HepG2 (cell line): ENCODE data around the gene SRSF3. TPM values are rescaled to one million over a fixed set of nuclear protein-coding genes. Genes with fewer than 3 reads are reported as not detected.

ENCODE experiments used
- BCLAF1 ChIP-seq: fragments of 450-650 bp; IDR thresholded peaks from 2 replicates; pipeline ENCODE4 v1.6.1; 2017; ENCODE audit warnings: mild to moderate bottlenecking
- BORCS8-MEF2B ChIP-seq: sonication (generic); formaldehyde crosslinking; IDR thresholded peaks from 2 replicates; pipeline ENCODE4 v1.8.0; 2022; ENCODE audit warnings: mild to moderate bottlenecking, missing genetic modification reagents
- CBX2 ChIP-seq, 2 experiments: fragments of 200-600 bp in 1 of 2; sonication (generic); formaldehyde crosslinking in 1 of 2; IDR thresholded peaks; 2 replicates each; pipeline versions ENCODE4 v1.7.0 to v1.8.1; 2018 to 2022; ENCODE audit warnings: low read depth in 2 of 2, low read length in 1 of 2, mild to moderate bottlenecking in 1 of 2, missing genetic modification reagents in 1 of 2
- CENPBD1 ChIP-seq: sonication (generic); formaldehyde crosslinking; IDR thresholded peaks from 2 replicates; pipeline ENCODE4 v1.8.0; 2022; ENCODE audit warnings: missing genetic modification reagents, low read depth, mild to moderate bottlenecking, borderline replicate concordance
- ISL2 ChIP-seq: sonication (generic); formaldehyde crosslinking; IDR thresholded peaks from 2 replicates; pipeline ENCODE4 v1.5.0; 2020; ENCODE audit warnings: missing genetic modification reagents
- ONECUT2 ChIP-seq: sonication (generic); formaldehyde crosslinking; IDR thresholded peaks from 2 replicates; pipeline ENCODE4 v1.4.0; 2020; ENCODE audit warnings: missing genetic modification reagents
- PRDM4 ChIP-seq: sonication (generic); formaldehyde crosslinking; IDR thresholded peaks from 2 replicates; pipeline ENCODE4 v1.9.0; 2021; ENCODE audit warnings: missing genetic modification reagents, borderline replicate concordance
- RAD21 ChIP-seq: fragments of 450-650 bp; formaldehyde crosslinking; IDR thresholded peaks from 2 replicates; pipeline ENCODE4 v1.5.0; 2020; ENCODE audit warnings: mild to moderate bottlenecking
- SOX6 ChIP-seq, 2 experiments: fragments of 450-650 bp in 1 of 2; sonication (generic) in 1 of 2; formaldehyde crosslinking in 1 of 2; IDR thresholded peaks; 2 replicates each; pipeline versions ENCODE4 v1.4.0 to v1.6.1; 2017 to 2020; ENCODE audit warnings: antibody characterized with exemption in 1 of 2, mild to moderate bottlenecking in 1 of 2, missing genetic modification reagents in 1 of 2
- SRSF4 ChIP-seq: fragments of 200-400 bp; formaldehyde crosslinking; IDR thresholded peaks from one replicate; pipeline ENCODE4 v1.6.1; 2018; ENCODE audit warnings: mild to moderate bottlenecking, low read depth, low read length, moderate library complexity; ENCODE audit not compliant: poor library complexity, severe bottlenecking
- TP53 ChIP-seq: sonication (generic); formaldehyde crosslinking; conservative IDR thresholded peaks from 2 replicates; pipeline ENCODE4 v1.4.0; 2020; ENCODE audit warnings: missing genetic modification reagents
- ZFP36L2 ChIP-seq: sonication (generic); formaldehyde crosslinking; IDR thresholded peaks from 2 replicates; pipeline ENCODE4 v1.4.0; 2020; ENCODE audit warnings: missing genetic modification reagents
- ZFY ChIP-seq: sonication (generic); formaldehyde crosslinking; IDR thresholded peaks from 2 replicates; pipeline ENCODE4 v1.4.0; 2020; ENCODE audit warnings: missing genetic modification reagents
- ZNF235 ChIP-seq: sonication (generic); formaldehyde crosslinking; IDR thresholded peaks from 2 replicates; pipeline ENCODE4 v1.8.1; 2023; ENCODE audit warnings: mild to moderate bottlenecking, missing genetic modification reagents, borderline replicate concordance
- ZNF264 ChIP-seq: sonication (generic); formaldehyde crosslinking; IDR thresholded peaks from 2 replicates; pipeline ENCODE4 v1.4.0; 2020; ENCODE audit warnings: missing genetic modification reagents
- ZNF691 ChIP-seq: sonication (generic); formaldehyde crosslinking; IDR thresholded peaks from 2 replicates; pipeline ENCODE4 v1.4.0; 2020; ENCODE audit warnings: missing genetic modification reagents, low read depth, mild to moderate bottlenecking, borderline replicate concordance
- ZSCAN12 ChIP-seq: sonication (generic); formaldehyde crosslinking; IDR thresholded peaks from 2 replicates; pipeline ENCODE4 v1.9.0; 2021; ENCODE audit warnings: mild to moderate bottlenecking, missing genetic modification reagents
- polyA plus RNA-seq, 8 experiments: library from polyadenylated mRNA; depleted of rRNA in 3 of 8; stranded (reverse) in 7 of 8; unstranded in 1 of 8; fragments of >200 nt; fragmentation: Illumina TruSeq in 4 of 8; extraction: Trizol in 4 of 8; gene quantifications; 2 replicates each; pipeline versions ENCODE4 v1.2.1 to v1.2.3, GENCODE V29; 2011 to 2016; ENCODE audit warnings: low read depth in 4 of 8, missing spikeins in 1 of 8, mixed read lengths in 1 of 8; ENCODE audit not compliant: insufficient read depth in 1 of 8
- total RNA-seq, 5 experiments: library from RNA; depleted of rRNA; stranded (reverse); fragments of >200 nt; fragmentation: Illumina TruSeq; extraction: Trizol; gene quantifications; 2 replicates each; pipeline ENCODE4 v1.2.3, GENCODE V29; 2016; ENCODE audit warnings: low read depth in 1 of 5
- TF ChIP-seq, protein P1 (sequence below): sonication (generic); formaldehyde crosslinking; IDR thresholded peaks from 2 replicates; pipeline ENCODE4 v1.4.0; 2020; ENCODE audit warnings: missing genetic modification reagents, borderline replicate concordance

The SRSF3 gene
- total and polyA plus RNA-seq, 2 of the 13 experiments (the other 11 are each of a cell fraction or from before 2014, with no cell fraction given), result 206 to 684 TPM

- TF ChIP-seq, protein P1, sequence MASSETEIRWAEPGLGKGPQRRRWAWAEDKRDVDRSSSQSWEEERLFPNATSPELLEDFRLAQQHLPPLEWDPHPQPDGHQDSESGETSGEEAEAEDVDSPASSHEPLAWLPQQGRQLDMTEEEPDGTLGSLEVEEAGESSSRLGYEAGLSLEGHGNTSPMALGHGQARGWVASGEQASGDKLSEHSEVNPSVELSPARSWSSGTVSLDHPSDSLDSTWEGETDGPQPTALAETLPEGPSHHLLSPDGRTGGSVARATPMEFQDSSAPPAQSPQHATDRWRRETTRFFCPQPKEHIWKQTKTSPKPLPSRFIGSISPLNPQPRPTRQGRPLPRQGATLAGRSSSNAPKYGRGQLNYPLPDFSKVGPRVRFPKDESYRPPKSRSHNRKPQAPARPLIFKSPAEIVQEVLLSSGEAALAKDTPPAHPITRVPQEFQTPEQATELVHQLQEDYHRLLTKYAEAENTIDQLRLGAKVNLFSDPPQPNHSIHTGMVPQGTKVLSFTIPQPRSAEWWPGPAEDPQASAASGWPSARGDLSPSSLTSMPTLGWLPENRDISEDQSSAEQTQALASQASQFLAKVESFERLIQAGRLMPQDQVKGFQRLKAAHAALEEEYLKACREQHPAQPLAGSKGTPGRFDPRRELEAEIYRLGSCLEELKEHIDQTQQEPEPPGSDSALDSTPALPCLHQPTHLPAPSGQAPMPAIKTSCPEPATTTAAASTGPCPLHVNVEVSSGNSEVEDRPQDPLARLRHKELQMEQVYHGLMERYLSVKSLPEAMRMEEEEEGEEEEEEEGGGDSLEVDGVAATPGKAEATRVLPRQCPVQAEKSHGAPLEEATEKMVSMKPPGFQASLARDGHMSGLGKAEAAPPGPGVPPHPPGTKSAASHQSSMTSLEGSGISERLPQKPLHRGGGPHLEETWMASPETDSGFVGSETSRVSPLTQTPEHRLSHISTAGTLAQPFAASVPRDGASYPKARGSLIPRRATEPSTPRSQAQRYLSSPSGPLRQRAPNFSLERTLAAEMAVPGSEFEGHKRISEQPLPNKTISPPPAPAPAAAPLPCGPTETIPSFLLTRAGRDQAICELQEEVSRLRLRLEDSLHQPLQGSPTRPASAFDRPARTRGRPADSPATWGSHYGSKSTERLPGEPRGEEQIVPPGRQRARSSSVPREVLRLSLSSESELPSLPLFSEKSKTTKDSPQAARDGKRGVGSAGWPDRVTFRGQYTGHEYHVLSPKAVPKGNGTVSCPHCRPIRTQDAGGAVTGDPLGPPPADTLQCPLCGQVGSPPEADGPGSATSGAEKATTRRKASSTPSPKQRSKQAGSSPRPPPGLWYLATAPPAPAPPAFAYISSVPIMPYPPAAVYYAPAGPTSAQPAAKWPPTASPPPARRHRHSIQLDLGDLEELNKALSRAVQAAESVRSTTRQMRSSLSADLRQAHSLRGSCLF (CRISPR knock-in tag), result no peak
- TF ChIP-seq CBX2 (IDR thresholded peaks at IDR 0.05; ENCODE audit: low read depth, low read length), result no peak
- TF ChIP-seq CBX2 (CRISPR knock-in tag; IDR thresholded peaks at IDR 0.05; ENCODE audit: low read depth), result no peak
- no peak for TF ChIP-seq CENPBD1 (CRISPR knock-in tag)
- TF ChIP-seq ISL2 (CRISPR knock-in tag), result no peak; the same call in none of the 2 replicates
- no peak for TF ChIP-seq SOX6 (IDR thresholded peaks at IDR 0.05)
- TF ChIP-seq SOX6 (CRISPR knock-in tag; IDR thresholded peaks at IDR 0.05), result peak; percentile 78
- TF ChIP-seq ZFP36L2 (CRISPR knock-in tag), result no peak
- peak; percentile 75 for TF ChIP-seq ZNF264
- TF ChIP-seq RAD21 (CRISPR knock-in tag), result no peak
- TF ChIP-seq BORCS8-MEF2B (CRISPR knock-in tag), result no peak
- no peak for TF ChIP-seq TP53
- peak; percentile 56; the same call in 1 of the 2 replicates for TF ChIP-seq ZFY (CRISPR knock-in tag)
- TF ChIP-seq ZSCAN12 (CRISPR knock-in tag), result no peak
- TF ChIP-seq ZNF691 (CRISPR knock-in tag), result no peak; the same call in 1 of the 2 replicates
- TF ChIP-seq ONECUT2 (CRISPR knock-in tag), result no peak
- no peak for TF ChIP-seq ZNF235 (CRISPR knock-in tag)
- no peak for TF ChIP-seq PRDM4 (CRISPR knock-in tag)
- TF ChIP-seq BCLAF1, result no peak
- TF ChIP-seq SRSF4, result no peak
These were observed 27.7 kb upstream of the SRSF3 start (continued) for GRCh38 chr6:36566418-36566905.
